ENCODE measurements around the gene KRTAP5-3. TPM values are rescaled to one million over a fixed set of nuclear protein-coding genes. Genes with fewer than 3 reads are reported as not detected.

The KRTAP5-3 gene
- total RNA-seq, 1 donor from 2014 or later, result not detected

GRCh38 chr11:1557904-1558774, 50.1 kb downstream of the KRTAP5-3 start:
- no peak overlapping the region for H3K27ac Mint-ChIP-seq
- peaks cover 4% of the 10 kb centered on the region for H3K4me1 Mint-ChIP-seq (ENCODE audit: low read depth)
- DNase-seq (ENCODE audit: low spot score, unreplicated experiment), result no peak
- peaks cover 2% of the 10 kb centered on the region for H3K36me3 Mint-ChIP-seq (ENCODE audit: insufficient read depth)
- TF ChIP-seq CTCF (IDR thresholded peaks at IDR 0.05; ENCODE audit: unreplicated experiment), result no peak
- H3K9me3 Mint-ChIP-seq (ENCODE audit: low read depth), result no peaks in the 10 kb centered on the region
- H3K4me3 Mint-ChIP-seq (ENCODE audit: low read depth), result no peak overlapping the region
- H3K27me3 Mint-ChIP-seq, result peaks cover 13% of the 10 kb centered on the region

Other genes with a start within 250 kb of the KRTAP5-3 start
- gene BRSK2, start 218.5 kb downstream of the KRTAP5-3 start, total RNA-seq, result 49.2 and 53.2 TPM in 2 replicates
- gene MOB2, start 121.7 kb downstream of the KRTAP5-3 start, total RNA-seq, result 30.4 and 33.3 TPM in 2 replicates
- 15.2 and 15.9 TPM in 2 replicates for gene DUSP8, start 36.2 kb downstream of the KRTAP5-3 start, total RNA-seq
- not detected in 2 replicates for gene KRTAP5-1, start 23.2 kb downstream of the KRTAP5-3 start, total RNA-seq
- not detected in 2 replicates for gene KRTAP5-2, start 10.2 kb downstream of the KRTAP5-3 start, total RNA-seq
- gene KRTAP5-4, start 13.7 kb upstream of the KRTAP5-3 start, total RNA-seq, result not detected in 2 replicates
- gene KRTAP5-5, start 21.3 kb upstream of the KRTAP5-3 start, total RNA-seq, result not detected in 2 replicates
- not detected in 2 replicates for gene KRTAP5-6, start 88.7 kb upstream of the KRTAP5-3 start, total RNA-seq
- gene IFITM10, start 142.1 kb upstream of the KRTAP5-3 start, total RNA-seq, result 1.2 TPM in 2 replicates
- gene CTSD, start 155.5 kb upstream of the KRTAP5-3 start, total RNA-seq, result 158 and 163 TPM in 2 replicates
- gene SYT8, start 226.5 kb upstream of the KRTAP5-3 start, total RNA-seq, result 0.69 and 1.5 TPM in 2 replicates
- 0.55 and 0.69 TPM in 2 replicates for gene TNNI2, start 230.5 kb upstream of the KRTAP5-3 start, total RNA-seq
- gene LSP1, start 244.6 kb upstream of the KRTAP5-3 start, total RNA-seq, result not detected in 2 replicates